HG02610 (cell line): ENCODE results near the gene FPGS.

Experiments used
- ATAC-seq: cut with Tn5 transposase; IDR thresholded peaks from one replicate; pipeline ENCODE4 v1.9.1; 2021; ENCODE audit warnings: mild to moderate bottlenecking, moderate library complexity; ENCODE audit not compliant: unreplicated experiment

Gene FPGS

DNA sequence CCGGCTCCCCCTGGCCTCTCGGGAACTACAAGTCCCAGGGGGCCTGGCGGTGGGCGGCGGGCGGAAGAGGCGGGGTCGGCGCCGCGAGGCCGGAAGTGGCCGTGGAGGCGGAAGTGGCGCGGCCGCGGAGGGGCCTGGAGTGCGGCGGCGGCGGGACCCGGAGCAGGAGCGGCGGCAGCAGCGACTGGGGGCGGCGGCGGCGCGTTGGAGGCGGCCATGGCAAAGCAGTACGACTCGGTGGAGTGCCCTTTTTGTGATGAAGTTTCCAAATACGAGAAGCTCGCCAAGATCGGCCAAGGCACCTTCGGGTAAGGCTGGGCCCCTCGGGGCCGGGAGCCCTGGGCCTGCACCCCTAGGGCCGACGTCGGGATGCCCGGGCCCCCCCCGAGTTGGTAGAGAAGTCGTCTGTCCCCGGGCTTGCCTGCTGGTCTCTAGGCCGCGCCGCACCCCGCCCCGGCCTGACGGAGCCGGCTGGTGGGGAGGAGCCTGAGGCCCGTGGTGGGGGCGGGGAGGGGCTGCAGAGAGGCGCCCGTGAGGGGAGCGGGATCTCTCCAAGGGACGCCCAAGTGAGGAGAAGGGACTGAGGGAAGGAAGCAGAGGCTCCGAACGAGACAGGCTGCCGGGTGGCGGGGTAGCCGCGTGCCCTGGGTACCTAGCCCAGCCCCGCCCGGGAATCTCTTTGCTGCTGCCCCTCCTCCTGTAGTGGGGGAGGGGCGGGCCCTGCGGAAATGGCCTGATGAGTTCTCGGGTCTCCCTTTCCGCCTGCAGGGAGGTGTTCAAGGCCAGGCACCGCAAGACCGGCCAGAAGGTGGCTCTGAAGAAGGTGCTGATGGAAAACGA, 16.5 kb upstream of the FPGS start, which contains the start of gene CDK9:
CDK9 (plus strand) TSS at position 102 of the 840 bp plus-strand sequence; CDS start at position 217, 115 bp downstream.
- peak; percentile 59 for ATAC-seq

DNA sequence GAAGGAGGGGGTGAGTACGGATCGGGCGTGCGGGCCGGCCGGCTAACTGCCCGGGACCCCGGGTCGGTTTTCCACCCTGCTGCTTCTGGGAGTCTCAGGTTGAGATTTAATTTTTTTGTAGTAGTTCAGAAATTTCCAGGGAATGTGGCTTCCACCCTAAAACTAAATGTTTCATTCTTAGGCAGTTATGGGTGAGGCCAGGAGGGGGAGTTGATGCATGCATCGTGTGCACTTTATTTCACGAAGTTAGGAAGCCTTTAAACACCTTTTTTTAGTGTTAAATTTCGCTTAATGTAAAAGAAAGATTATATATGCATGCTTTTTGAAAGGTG, 15.9 kb upstream of the FPGS start:
- ATAC-seq: no peak

DNA sequence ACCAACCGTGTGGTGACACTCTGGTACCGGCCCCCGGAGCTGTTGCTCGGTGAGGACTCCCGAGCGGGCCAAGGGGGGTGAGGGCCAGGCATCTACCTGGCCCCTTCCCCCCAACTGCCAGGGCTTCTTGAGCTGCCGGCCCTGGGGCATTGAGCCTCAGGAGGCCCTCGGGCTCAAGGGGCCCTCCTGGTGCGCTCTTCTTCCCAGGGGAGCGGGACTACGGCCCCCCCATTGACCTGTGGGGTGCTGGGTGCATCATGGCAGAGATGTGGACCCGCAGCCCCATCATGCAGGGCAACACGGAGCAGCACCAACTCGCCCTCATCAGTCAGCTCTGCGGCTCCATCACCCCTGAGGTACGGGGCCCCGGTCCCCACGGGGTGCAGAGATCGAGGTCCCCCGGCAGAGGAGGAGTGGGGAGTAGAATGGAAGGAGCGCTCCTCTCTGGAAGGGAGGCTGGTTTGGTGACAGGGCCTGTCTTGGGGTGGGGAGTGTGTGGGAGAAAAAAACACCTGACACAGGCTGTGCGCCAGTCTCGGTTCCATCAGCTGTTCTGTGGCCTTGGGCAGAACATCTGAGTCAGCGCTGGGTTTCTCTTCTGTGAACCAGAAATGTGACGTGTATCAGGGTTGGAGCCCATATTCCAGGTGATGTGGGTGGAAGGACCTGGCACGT, 14.2 kb upstream of the FPGS start:
- ATAC-seq: no peak

DNA sequence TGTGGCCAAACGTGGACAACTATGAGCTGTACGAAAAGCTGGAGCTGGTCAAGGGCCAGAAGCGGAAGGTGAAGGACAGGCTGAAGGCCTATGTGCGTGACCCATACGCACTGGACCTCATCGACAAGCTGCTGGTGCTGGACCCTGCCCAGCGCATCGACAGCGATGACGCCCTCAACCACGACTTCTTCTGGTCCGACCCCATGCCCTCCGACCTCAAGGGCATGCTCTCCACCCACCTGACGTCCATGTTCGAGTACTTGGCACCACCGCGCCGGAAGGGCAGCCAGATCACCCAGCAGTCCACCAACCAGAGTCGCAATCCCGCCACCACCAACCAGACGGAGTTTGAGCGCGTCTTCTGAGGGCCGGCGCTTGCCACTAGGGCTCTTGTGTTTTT, 13.5 kb upstream of the FPGS start:
- ATAC-seq: no peak

DNA sequence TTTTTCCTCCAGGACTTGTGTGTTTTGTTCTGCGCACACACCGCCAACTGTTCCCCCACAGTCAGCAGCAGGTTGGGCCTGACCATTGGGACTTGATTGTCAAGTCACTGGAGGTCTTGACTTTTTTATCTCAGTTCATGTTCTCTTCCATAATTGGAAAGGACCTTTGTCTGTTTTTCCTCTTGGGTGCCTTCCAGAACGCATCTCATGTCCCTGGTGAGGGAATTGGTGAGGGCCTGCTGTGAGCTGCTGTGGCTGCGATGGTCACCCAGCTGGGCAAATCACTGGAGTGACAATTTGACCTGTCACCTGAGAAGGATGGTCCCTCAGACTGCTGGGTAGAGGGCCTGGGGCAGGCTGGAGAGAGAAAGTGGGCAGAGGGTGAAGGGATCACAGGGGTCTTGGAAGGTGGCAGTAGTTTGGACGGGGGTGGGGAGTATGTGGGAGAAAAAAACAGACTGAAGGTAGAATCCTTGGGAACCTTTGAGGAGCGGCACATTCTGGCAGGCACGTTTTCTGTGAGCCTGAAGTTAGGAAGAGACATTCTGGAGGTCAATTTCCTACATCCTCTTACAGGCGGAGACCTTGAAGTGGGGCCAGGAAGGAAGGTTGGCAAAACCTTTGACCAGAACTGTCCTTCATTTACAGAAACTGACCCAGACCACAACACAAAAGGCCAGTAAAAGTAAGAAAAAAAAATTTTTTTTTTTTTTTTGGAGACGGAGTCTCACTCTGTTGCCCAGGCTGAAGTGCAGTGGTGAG, 12.4 kb upstream of the FPGS start:
- ATAC-seq: no peak

DNA sequence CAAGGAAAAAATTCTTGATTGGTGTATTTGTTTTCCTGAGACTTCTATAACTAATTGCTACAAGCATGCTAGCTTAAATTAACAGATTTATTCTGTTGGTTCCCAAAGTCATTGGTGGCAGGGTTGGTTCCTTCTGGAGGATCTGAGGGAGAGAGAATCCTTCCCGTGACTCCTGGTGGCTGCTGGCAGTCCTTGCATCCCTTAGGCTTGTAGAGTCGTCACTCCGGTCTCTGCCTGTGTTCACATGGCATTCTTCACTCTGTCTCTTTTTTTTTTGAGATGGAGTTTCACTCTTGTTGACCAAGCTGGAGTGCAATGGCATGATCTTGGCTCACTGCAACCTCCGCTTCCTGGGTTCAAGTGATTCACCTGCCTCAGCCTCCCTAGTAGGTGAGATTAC, 11.6 kb upstream of the FPGS start:
- ATAC-seq: no peak

DNA sequence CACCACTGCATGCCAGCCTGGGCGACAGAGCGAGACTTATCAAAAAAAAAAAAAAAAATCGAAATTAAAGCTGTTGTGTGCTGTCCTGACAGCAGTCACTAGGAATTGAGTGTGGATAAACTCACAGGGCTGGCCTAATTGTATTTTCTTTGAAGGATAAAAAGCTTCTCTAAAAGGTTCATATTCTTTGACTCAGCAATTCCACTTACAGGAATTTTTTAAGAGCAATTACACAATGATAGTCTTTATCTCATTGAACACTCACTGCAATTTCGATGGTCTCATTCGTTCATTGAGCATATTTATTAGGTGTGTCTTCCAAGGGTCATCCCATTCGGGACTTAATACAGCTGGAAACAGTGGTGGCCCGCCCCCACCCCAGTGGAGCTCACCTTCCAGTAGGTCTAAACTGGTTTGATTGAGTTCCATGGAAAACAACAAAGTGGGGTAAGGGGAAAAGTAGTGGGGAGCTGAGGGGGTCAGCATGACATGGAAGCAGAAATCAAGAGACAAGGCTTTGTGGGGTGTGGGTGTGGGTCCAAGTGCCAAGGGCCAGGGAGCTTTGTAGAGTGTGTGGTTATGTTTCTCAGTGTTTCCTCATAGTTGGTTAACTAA, 10.2 kb upstream of the FPGS start:
- ATAC-seq: no peak

DNA sequence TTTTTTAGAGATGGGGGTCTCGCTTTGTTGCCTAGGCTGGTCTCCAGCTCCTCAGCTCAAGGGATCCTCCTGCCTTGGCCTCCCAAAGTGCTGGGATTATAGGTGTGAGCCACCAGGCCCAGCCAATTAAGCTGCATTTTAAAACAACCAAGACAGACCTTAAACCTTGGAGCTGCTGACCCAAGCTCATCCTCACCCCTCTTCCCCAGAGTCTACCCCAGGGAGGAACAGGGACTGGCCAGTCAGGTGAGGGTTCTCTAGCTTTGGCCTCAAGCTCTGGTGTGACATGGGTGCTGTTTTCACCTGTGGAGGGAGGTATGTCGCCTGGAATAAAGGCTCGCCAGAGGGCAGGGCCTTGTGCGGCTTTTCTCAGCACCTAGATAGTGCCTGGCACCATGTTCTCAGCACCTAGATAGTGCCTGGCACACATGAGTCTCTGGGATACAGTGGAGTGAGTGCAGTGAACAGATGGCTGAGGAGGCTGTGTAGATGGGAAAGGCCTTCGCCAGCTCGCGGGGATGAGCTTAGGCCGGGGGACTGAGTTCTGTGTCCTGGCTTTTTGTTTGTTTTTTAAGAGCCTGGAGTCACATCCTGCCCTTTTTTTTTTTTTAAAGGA, 9.5 kb upstream of the FPGS start:
- ATAC-seq: no peak

DNA sequence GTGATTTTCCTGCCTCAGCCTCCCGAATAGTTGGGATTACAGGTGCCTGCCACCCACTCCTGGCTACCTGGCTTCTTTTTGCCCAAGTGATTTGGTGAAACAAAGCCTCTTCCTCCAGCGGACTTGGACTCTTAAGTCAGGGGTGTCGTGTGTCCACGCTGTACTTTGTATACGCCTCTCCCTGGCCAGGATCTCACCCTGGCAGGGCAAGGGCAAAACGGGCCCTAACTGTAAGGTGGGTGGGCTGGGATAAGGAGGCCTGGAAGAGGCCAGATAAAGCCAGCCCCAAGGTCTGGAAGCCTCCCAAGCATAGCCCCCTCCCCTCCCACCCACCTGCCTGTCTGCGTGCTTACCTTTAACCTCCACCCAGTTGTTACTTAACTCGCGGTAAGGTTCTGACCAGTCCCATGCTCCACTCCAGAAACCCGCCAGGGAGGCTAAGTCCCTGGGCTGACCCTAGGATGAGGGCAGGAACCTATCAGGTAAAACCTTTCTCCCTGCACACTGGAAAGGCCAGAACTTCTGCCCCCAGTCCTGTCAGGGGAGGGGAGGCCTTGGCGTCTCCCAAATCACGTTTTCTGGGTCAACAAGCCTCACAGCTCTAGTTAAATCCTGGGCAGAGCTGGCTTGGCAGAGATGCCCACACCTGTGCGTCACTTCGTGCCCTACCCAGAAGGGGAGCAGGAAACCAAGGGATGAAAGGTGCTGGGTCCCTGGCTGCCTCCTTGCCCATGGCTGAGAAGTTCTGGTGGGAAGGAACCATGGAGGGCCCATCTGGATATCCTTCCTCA, 8.5 kb upstream of the FPGS start:
- no peak for ATAC-seq

DNA sequence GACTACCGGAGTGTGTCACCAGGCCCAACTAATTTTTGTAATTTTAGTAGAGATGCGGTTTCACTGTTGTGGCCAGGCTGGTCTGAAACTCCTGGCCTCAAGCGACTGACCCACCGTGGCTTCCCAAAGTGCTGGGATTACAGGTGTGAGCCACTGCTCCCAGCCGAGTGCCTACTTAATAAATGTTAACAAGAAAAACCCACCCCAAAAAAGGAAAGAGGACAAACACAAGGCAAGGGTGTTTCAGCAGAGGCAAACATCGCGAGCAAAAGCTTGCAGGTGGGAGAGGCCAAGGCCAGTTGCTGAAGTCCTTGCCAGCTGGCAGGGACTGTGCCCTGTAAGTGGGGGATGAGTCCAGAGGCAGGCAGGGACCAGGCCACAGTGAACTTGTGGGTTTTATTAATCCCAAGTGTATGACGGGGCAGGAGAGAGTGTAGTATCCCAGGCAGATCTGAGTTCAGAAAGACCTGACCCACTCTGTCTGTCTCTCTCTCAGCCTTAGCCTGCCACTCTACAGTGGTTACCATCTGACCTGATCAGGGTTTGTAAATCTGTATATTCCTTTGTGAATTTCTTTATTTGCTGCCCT, 6.4 kb upstream of the FPGS start:
- ATAC-seq: no peak

DNA sequence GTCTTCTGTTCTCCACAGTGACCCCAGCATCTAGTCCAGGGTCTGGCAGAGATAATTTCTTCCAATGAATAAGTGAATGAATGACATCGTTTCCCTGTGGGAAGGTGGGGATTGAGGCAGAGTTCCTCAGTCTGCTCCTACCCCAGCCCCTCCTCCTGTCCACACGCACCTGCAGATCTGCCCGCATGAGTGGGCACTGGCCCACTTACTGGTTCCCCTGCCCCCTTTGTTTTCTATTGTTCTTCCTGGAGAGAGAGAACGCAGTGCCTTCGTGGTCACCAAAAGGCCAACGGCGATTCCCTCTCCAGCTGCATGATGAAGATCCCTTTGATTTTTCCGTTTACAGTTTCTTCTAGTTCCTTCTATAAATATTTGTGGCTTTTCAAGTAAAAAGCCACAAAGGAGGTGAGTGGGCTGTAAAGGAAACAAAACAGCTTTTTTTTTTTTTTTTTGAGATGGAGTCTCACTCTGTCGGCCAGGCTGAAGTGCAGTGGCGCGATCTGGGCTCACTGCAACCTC, 5.8 kb upstream of the FPGS start:
- ATAC-seq: no peak

DNA sequence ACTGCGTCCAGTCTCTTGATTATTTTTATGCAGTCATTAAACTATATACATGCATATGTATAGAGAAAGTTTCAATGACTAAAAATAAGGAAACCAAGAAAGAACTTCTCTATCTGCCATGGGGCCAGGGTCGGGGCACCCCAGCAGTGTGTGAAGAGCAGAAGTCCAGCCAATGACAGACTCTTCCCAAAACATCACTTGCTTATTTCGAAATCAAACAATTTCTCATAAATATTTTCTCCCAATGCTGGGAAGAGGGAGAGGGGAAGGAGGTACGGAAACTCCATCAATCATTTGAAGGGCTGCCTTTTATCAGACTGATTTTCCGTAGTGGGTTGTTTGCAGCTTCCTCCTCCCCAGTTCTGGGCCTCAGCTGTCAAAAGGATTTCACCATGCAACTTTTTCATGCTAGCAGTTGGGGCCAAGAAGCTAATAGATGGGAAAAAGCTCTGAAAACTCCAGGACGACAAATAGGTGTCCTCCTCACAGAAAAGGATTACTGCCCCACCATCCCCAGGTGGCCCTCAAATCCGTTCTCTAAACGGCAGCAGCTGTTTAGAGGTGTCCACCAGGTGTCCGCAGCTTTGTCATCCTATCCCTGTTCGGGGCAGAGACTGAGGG, 617 bp upstream of the FPGS start:
- no peak for ATAC-seq

DNA sequence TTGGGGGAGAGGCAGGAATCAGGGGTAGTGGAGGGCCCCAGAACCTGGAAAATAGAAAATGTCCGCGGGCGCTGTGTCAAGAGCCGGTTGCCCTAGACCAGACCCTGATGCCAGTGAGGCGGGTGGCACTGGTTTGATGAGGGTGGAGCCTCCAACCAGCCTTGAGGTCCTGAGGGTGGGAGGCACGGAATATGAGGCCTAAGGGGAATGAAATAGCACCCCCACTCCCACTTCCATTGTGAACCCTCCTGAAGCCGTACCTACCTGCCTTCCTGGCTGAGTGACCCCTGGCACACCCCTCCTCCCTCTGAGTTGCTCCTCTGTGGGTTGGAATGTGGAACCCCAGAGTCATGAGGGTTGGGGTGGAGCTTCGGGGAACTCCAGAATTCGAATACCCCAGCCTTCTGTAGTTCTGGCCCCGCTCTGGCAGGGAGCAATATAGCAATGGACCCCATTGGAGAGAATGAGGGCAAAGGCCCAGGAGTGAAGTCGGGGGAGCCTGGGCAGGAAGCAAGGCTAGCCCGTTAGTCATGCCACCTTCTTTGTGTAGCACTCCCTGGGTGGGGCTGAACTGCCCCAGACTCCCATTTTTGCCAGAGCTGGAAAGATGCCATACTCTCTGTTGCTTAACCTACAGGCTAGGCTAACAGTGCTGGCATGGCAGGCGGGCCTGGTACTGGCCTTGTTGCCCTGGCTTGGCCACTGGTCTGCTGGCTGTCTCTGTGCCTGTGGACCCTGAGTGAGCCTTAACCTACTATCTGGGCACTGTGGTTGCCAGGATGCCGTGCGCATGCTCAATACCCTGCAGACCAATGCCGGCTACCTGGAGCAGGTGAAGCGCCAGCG, 1.0 kb downstream of the FPGS start:
- ATAC-seq: no peak

DNA sequence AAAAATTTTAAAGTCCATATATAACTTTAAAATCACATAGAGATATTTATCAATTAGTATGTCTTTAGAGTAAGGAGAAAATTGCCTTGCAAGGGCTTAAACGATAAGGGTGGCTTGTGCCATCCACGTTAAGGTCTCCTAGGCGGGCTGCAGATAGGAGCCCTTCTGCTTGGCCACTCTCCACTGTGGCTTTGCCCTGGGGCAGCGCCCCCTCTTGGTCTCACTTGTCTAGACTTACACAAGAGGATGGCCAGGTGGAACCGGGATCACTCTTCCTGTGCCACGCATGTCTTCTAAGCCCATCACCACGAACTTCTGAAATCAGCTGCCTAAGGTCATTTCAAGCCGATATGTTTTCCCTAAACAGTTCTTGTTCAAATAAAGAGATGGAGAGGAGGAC, 2.9 kb downstream of the FPGS start:
- no peak for ATAC-seq

DNA sequence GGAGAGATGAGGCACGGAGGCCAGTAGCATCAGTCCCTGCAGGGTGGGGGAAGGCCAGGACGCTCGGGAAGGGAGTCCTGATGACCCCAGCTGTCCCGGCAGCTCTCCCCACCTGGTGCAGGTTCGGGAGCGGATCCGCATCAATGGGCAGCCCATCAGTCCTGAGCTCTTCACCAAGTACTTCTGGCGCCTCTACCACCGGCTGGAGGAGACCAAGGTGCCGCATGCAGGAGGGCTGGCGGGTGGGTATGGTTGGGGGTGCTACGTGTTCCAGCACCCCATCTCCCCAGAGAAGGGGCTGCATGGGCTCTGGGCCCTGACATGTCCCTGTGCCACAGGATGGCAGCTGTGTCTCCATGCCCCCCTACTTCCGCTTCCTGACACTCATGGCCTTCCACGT, 4.2 kb downstream of the FPGS start:
- no peak for ATAC-seq

DNA sequence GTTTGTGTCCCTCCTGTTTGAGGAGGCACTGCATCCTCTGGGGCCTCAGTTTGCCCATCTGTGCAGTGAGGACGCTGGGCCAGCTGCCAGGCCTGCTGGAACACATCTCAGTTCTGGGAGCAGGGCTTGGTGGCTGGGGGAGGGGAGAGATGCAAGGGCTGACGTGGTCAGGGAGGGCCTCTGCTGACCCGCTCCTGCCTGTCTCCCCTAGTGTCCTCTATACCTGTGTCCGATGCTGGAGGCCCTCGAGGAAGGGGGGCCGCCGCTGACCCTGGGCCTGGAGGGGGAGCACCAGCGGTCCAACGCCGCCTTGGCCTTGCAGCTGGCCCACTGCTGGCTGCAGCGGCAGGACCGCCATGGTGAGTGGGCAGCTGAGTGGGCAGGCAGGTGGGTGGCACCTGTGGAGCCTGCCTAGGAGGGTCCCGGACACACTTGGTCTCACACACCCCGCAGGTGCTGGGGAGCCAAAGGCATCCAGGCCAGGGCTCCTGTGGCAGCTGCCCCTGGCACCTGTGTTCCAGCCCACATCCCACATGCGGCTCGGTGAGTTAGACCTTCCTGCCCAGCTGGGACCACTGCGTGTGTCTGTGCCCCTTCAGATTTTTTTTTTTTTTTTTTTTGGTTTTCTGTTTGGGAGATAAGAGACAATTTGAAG, 5.8 kb downstream of the FPGS start:
- no peak for ATAC-seq

DNA sequence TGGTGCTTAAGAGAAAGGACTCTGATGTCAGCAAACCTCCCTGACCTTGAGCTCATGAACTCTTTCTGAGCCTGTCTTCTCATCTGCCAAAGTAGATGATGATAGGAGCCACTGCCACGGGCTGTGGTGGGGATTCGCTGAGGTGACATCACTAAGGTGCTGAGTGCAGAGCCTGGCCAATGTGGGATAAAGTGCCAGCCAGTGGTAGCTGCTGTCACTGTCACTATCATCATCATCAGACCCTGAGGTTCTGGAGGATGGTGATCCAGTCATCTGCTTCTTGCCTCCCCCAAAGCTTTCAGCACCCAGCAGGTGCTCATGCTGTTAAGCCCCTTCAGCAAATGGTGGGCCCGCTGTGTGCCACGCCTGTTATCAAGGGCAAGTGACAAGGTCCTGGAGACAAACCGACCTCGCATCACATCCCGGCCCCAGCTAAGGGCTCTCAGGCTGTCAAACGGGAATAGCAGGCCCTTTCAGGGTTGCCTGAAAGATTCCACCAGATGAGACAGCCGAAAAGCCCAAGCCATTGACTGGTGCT, 6.4 kb downstream of the FPGS start:
- no peak for ATAC-seq
